HG03175 (cell line): ENCODE results near the gene ELP5.

Experiments
- ATAC-seq: cut with Tn5 transposase; IDR thresholded peaks from one replicate; pipeline ENCODE4 v1.9.1; 2021; ENCODE audit warnings: mild to moderate bottlenecking, moderate library complexity; ENCODE audit not compliant: unreplicated experiment

ELP5 gene

DNA sequence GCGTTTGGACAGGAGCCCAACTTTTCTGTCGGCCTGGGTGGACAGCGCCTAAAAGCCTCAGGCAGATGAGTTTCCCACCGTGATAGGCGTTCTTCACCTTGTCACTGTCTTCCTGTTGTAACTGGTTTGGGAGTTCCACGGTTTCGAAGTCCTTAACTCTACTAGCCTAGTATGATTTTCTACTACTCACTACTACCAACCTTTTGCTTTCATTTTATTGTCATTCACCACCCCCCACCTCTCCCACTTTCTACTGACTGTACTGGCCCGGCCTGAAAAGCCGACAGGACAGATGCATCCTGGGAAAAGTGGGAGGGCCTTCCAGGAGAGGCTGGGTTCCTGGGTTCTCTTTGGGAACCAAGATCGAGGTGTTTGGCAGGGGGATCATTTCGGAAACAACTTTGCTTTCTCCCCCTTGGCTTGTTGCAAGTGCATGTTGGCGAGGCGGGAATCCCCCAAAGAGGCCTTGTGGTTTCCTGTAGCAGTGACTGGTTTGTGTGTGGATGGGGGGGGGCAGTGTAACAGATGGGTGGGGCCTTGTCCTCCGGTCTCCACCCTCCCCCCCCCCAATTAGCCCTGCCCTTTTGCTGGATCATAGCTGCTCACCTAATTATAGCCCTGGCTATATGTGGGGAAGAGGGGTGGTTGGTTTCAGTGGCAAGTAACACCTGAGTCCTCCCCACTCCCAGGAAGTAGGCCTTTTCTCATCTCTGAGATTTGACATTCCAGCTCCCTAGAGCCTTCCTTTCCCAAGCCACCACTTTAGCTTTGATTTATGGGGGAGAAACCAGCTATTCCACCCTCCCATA, 56.8 kb downstream of the ELP5 start:
- no peak for ATAC-seq
